GM19035 (cell line): ENCODE measurements around the gene CAPN11.
"Not testable (repeated sequence)": the region's sequence is repeated elsewhere in the genome, so short reads cannot be mapped to it uniquely, and the experiment has no call there.

Experiments
- ATAC-seq: cut with Tn5 transposase; IDR thresholded peaks from one replicate; pipeline ENCODE4 v1.9.1; 2021; ENCODE audit not compliant: unreplicated experiment

The CAPN11 gene

DNA sequence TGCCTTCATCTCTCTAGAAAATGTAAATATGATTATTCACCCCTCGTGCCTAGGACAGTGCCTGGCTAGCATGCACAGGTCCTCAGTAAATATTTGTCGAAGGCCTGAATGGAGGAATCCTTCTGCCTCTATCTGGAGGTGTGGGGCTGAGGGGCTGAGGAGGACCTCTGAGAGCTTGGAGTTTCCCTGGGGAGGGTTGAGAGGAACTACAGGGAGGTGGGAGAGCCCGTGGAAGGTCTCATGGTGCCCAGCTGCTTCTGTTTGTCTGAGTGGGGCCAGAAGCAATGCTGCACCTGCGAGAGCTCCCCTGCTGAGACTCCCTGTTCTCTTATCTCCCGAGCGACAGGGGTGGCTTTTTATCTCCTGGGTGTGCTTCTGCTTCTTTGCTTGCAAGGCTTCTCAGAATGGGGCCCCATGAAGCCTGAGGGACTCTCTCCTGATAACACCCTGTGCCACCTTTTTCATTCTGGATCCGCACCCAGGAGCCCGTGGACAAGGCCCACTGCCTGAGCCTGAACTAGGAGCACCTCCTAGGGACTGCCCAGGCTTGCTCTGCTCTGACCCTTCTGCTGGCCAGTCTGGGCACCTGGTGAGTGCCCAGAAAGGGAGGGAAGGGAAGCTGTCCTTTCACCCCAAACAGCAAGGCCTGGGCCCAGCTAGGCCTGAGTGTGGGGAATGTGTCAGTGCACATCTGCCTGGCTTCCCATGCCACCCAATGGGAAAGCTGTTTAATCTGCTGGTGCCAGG, 67.1 kb downstream of the CAPN11 start:
- ATAC-seq, result no peak

- no peak for ATAC-seq
Measured at GRCh38 chr6:44226368-44227147, 67.9 kb downstream of the CAPN11 start.

- no peak for ATAC-seq
Measured at GRCh38 chr6:44227148-44227793, 68.7 kb downstream of the CAPN11 start.

GRCh38 chr6:44228031-44228430, 69.4 kb downstream of the CAPN11 start:
- no peak for ATAC-seq

DNA sequence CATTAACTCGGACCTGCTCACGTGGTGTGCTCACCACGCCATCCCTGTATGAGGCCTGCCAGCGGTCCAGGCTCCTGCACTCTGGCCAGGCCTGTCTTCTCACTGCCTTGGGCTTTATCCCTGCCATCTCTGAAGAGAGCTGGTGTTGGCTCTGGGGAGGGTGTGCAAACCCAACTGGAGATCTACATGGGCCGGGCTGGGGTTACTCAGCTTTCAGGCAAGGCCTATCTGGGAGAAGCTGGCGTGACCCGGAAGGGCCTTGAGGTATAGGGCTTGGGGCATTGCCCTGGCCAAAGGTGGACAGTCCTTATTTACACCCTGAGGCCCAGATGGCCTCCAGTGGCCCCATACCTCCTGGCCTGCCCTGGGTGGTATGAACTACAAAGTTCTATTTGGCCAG, 69.8 kb downstream of the CAPN11 start:
- ATAC-seq, result no peak

- ATAC-seq, result no peak
Measured at GRCh38 chr6:44228836-44229235, 70.2 kb downstream of the CAPN11 start.

GRCh38 chr6:44229376-44230033, 70.9 kb downstream of the CAPN11 start:
- ATAC-seq, result no peak

GRCh38 chr6:44230034-44230675, 71.5 kb downstream of the CAPN11 start:
- ATAC-seq, result no peak

DNA sequence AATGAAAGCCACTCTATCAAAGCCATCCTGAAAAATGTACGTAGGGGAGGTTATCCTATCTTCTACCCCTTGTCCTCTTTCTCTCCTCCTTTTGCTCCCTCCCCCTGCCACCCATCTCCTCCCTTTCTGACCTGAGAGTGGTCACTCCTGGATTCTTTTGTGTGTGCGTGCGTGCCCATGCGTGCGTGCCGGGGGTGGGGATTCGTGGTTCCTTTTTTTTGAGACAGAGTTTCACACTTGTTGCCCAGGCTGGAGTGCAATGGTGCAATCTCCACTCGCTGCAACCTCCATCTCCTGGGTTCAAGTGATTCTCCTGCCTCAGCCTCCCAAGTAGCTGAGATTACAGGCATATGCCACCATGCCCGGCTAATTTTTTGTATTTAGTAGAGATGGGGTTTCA, 72.8 kb downstream of the CAPN11 start:
- ATAC-seq, result not testable (repeated sequence)

GRCh38 chr6:44232676-44233566, 74.3 kb downstream of the CAPN11 start:
- no peak for ATAC-seq

DNA sequence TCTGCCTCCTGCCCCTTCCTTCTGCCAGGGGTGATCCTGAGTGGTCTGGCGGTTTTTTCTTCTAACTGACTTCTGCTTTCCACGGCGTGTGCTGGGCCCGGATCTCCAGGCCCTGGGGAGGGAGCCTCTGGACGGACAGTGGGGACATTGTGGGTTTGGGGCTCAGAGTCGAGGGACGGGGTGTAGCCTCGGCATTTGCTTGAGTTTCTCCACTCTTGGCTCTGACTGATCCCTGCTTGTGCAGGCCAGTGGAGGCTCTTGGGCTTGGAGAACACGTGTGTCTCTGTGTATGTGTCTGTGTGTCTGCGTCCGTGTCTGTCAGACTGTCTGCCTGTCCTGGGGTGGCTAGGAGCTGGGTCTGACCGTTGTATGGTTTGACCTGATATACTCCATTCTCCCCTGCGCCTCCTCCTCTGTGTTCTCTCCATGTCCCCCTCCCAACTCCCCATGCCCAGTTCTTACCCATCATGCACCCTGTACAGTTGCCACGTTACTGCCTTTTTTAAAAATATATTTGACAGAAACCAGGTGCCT, 75.0 kb downstream of the CAPN11 start:
- no peak for ATAC-seq
